Measurements from ENCODE around the gene CELF4. TPM values are rescaled to one million over a fixed set of nuclear protein-coding genes. Genes with fewer than 3 reads are reported as not detected.

The CELF4 gene
- total RNA-seq, 1 donor from 2014 or later = 0.44 TPM

- no peak overlapping the region for H3K4me3 Mint-ChIP-seq (ENCODE audit: unreplicated experiment)
- H3K4me1 Mint-ChIP-seq (ENCODE audit: unreplicated experiment) = peaks cover 12% of the 10 kb centered on the region
- H3K9me3 Mint-ChIP-seq (ENCODE audit: unreplicated experiment) = no peaks in the 10 kb centered on the region
- peaks cover 10% of the 10 kb centered on the region for H3K27me3 Mint-ChIP-seq (ENCODE audit: unreplicated experiment)
- H3K27ac Mint-ChIP-seq (ENCODE audit: unreplicated experiment) = no peak overlapping the region
- no peak for DNase-seq (ENCODE audit: low spot score)
- H3K36me3 Mint-ChIP-seq (ENCODE audit: low read depth, unreplicated experiment) = no peaks in the 10 kb centered on the region
- no peak for TF ChIP-seq CTCF (IDR thresholded peaks at IDR 0.05; ENCODE audit: unreplicated experiment)
These were observed 323.5 kb downstream of the CELF4 start for GRCh38 chr18:37242091-37242490.

GRCh38 chr18:37238282-37239108 lies 327.1 kb downstream of the CELF4 start:
- Mint-ChIP-seq H3K9me3 (ENCODE audit: unreplicated experiment) (no peaks in the 10 kb centered on the region), H3K27me3 (ENCODE audit: unreplicated experiment) (peaks cover 15% of the 10 kb centered on the region), H3K4me1 (ENCODE audit: unreplicated experiment) (peaks cover 16% of the 10 kb centered on the region), H3K4me3 (ENCODE audit: unreplicated experiment) (no peak overlapping the region), H3K27ac (ENCODE audit: unreplicated experiment) (no peak overlapping the region), H3K36me3 (ENCODE audit: low read depth, unreplicated experiment) (peaks cover 5% of the 10 kb centered on the region)
- DNase-seq (ENCODE audit: low spot score) = no peak
- no peak for TF ChIP-seq CTCF (IDR thresholded peaks at IDR 0.05; ENCODE audit: unreplicated experiment)

DNA sequence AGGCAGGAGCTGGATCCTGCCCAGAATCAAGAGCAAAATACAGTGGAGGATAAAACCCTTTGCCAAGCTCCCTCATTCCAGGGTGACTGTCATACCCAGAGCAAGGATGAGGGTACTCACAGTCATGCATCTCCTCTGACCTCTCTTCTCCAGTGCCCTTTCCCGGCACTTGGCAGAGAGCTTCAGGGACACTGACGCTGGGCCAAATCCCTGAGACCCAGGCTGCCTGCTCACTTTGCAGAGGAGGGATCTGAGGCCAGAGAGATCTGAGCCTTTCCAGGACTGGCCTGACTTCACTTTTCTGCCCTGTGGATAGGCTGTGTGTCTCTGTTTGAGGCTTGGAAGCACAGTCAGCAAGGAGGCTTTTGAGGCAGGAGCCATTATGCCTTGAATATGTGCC lies 330.0 kb downstream of the CELF4 start:
- H3K4me3 Mint-ChIP-seq (ENCODE audit: unreplicated experiment) = no peak overlapping the region
- peaks cover 5% of the 10 kb centered on the region for H3K36me3 Mint-ChIP-seq (ENCODE audit: low read depth, unreplicated experiment)
- no peak overlapping the region for H3K27ac Mint-ChIP-seq (ENCODE audit: unreplicated experiment)
- H3K27me3 Mint-ChIP-seq (ENCODE audit: unreplicated experiment) = peaks cover 16% of the 10 kb centered on the region
- peaks cover 12% of the 10 kb centered on the region for H3K4me1 Mint-ChIP-seq (ENCODE audit: unreplicated experiment)
- TF ChIP-seq CTCF (IDR thresholded peaks at IDR 0.05; ENCODE audit: unreplicated experiment) = no peak
- no peaks in the 10 kb centered on the region for H3K9me3 Mint-ChIP-seq (ENCODE audit: unreplicated experiment)
- no peak for DNase-seq (ENCODE audit: low spot score)

- DNase-seq (ENCODE audit: low spot score) = no peak
- H3K27me3 Mint-ChIP-seq (ENCODE audit: unreplicated experiment) = peaks cover 9% of the 10 kb centered on the region
- TF ChIP-seq CTCF (IDR thresholded peaks at IDR 0.05; ENCODE audit: unreplicated experiment) = no peak
- H3K4me1 Mint-ChIP-seq (ENCODE audit: unreplicated experiment) = peaks cover 1% of the 10 kb centered on the region
- H3K27ac Mint-ChIP-seq (ENCODE audit: unreplicated experiment) = no peak overlapping the region
- no peaks in the 10 kb centered on the region for H3K9me3 Mint-ChIP-seq (ENCODE audit: unreplicated experiment)
- no peak overlapping the region for H3K4me3 Mint-ChIP-seq (ENCODE audit: unreplicated experiment)
- peaks cover 5% of the 10 kb centered on the region for H3K36me3 Mint-ChIP-seq (ENCODE audit: low read depth, unreplicated experiment)
These were observed 334.3 kb downstream of the CELF4 start for GRCh38 chr18:37231251-37231650.

DNA sequence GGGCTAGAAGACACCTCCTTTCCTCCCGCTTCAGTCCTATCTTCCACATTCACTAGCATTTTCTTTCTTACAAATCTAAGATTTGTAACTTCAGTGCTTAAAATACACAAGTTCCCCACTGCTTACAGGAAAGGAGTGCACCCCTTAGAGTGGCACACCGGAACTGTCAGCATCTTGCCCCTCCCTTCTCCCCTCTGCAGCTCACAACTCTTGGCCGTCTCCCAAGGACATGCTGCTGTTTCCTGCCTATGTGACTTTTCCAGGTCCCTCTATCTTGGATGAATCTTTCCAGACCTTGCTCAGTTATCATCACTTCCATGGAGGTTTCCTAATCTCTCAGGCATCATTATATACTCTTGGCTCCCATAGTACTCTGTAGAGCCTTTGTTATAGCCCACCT lies 334.8 kb downstream of the CELF4 start:
- DNase-seq (ENCODE audit: low spot score) = no peak
- Mint-ChIP-seq H3K9me3 (ENCODE audit: unreplicated experiment) (no peaks in the 10 kb centered on the region), H3K36me3 (ENCODE audit: low read depth, unreplicated experiment) (peaks cover 5% of the 10 kb centered on the region), H3K27me3 (ENCODE audit: unreplicated experiment) (peaks cover 7% of the 10 kb centered on the region), H3K4me1 (ENCODE audit: unreplicated experiment) (no peaks in the 10 kb centered on the region), H3K27ac (ENCODE audit: unreplicated experiment) (no peak overlapping the region), H3K4me3 (ENCODE audit: unreplicated experiment) (no peak overlapping the region)
- TF ChIP-seq CTCF (IDR thresholded peaks at IDR 0.05; ENCODE audit: unreplicated experiment) = no peak

Measured in endothelial cell (in vitro differentiated cells).